IMR-90 (cell line): ENCODE data around the gene ATP4B. TPM values are rescaled to one million over a fixed set of nuclear protein-coding genes. Genes with fewer than 3 reads are reported as not detected.
A peak's percentile ranks its signal among the peaks of the same experiment; 100 is the strongest.

ENCODE experiments used
- ATAC-seq: fragments of 200-7000 bp; cut with Tn5 transposase; 2 replicates; pipeline ENCODE4 v1.9.1; 2020; ENCODE audit warnings: low read depth, mild to moderate bottlenecking, moderate library complexity
- BruUV-seq: library from RNA; stranded (reverse); fragments of 400-500 nt; replicated peaks from 2 replicates; lab custom pipeline; 2021; lab: Mats Ljungman, UMichigan
- CTCF ChIA-PET: fragments of 300-600 bp; formaldehyde crosslinking; extraction: SDS; loops from one replicate; lab custom pipeline; 2021; ENCODE audit warnings: antibody characterized with exemption; lab: Yijun Ruan, JAX
- POLR2A ChIA-PET: fragments of 300-600 bp; sonication (Branson Sonifier 250); formaldehyde crosslinking; loops from one replicate; lab custom pipeline; 2022; ENCODE audit warnings: antibody characterized with exemption; ENCODE audit not compliant: unreplicated experiment; lab: Charles Lee
- DNase-seq: peaks from one replicate; pipeline ENCODE4 v3.0.0; 2013
- H2AFZ ChIP-seq: replicated peaks from 2 replicates; pipeline ENCODE3; 2013; ENCODE audit warnings: low read length, mild to moderate bottlenecking; ENCODE audit not compliant: poor library complexity
- H2AK5ac ChIP-seq: 2 replicates; pipeline ENCODE4 v1.6.1; 2013; ENCODE audit warnings: low read depth, low read length, inconsistent platforms
- H2AK9ac ChIP-seq: replicated peaks from 2 replicates; pipeline ENCODE3; 2013; ENCODE audit warnings: mild to moderate bottlenecking, low read depth, low read length, moderate library complexity; ENCODE audit not compliant: poor library complexity
- H2BK120ac ChIP-seq: 2 replicates; pipeline ENCODE4 v1.6.1; 2013; ENCODE audit warnings: low read depth, low read length, inconsistent platforms
- H2BK15ac ChIP-seq: 3 replicates; pipeline ENCODE4 v1.6.1; 2013; ENCODE audit warnings: low read depth, low read length, inconsistent platforms
- H2BK20ac ChIP-seq: 2 replicates; pipeline ENCODE4 v1.6.1; 2013; ENCODE audit warnings: low read depth, mild to moderate bottlenecking, inconsistent platforms, low read length, moderate library complexity
- H2BK5ac ChIP-seq: 2 replicates; pipeline ENCODE4 v1.6.1; 2013; ENCODE audit warnings: mild to moderate bottlenecking, low read depth, low read length, inconsistent platforms; ENCODE audit not compliant: poor library complexity, severe bottlenecking
- H3K14ac ChIP-seq: replicated peaks from 2 replicates; pipeline ENCODE4 v1.6.1; 2013; ENCODE audit warnings: low read depth, low read length, inconsistent platforms
- H3K18ac ChIP-seq: 2 replicates; pipeline ENCODE4 v1.6.1; 2013; ENCODE audit warnings: low read depth, low read length, control low read depth
- H3K23ac ChIP-seq: 2 replicates; pipeline ENCODE4 v1.6.1; 2013; ENCODE audit warnings: low read depth, low read length, inconsistent platforms
- H3K27ac ChIP-seq: 2 replicates; pipeline ENCODE4 v1.5.1; 2013; ENCODE audit warnings: mild to moderate bottlenecking, control low read depth, low read length; ENCODE audit not compliant: insufficient read depth
- H3K27me3 ChIP-seq: 2 replicates; pipeline ENCODE4 v1.6.1; 2013; ENCODE audit warnings: low read length; ENCODE audit not compliant: control insufficient read depth, insufficient read depth
- H3K36me3 ChIP-seq: 2 replicates; pipeline ENCODE4 v1.6.1; 2013; ENCODE audit warnings: low read length, mixed read lengths; ENCODE audit not compliant: control insufficient read depth, insufficient read depth
- H3K4ac ChIP-seq: 2 replicates; pipeline ENCODE4 v1.6.1; 2013; ENCODE audit warnings: low read depth, low read length, inconsistent platforms
- H3K4me1 ChIP-seq: 2 replicates; pipeline ENCODE4 v1.6.1; 2013; ENCODE audit warnings: low read length, mixed read lengths; ENCODE audit not compliant: control insufficient read depth, insufficient read depth
- H3K4me2 ChIP-seq: 2 replicates; pipeline ENCODE4 v1.6.1; 2013; ENCODE audit warnings: low read depth, mild to moderate bottlenecking, control low read depth, low read length, moderate library complexity
- H3K4me3 ChIP-seq: 2 replicates; pipeline ENCODE4 v1.5.1; 2013; ENCODE audit warnings: low read depth, mild to moderate bottlenecking, control low read depth, low read length, moderate library complexity; ENCODE audit not compliant: insufficient read depth
- H3K56ac ChIP-seq: 2 replicates; pipeline ENCODE4 v1.6.1; 2013; ENCODE audit warnings: low read length, inconsistent platforms; ENCODE audit not compliant: insufficient read depth; ENCODE audit errors: extremely low read depth
- H3K79me1 ChIP-seq, 2 experiments: 2 replicates each; pipeline ENCODE4 v1.6.1; 2013; ENCODE audit warnings: low read length in 2 of 2, inconsistent platforms in 1 of 2, low read depth in 1 of 2
- H3K9ac ChIP-seq: 2 replicates; pipeline ENCODE4 v1.6.1; 2013; ENCODE audit warnings: low read depth, low read length, control low read depth
- H3K9me1 ChIP-seq: 2 replicates; pipeline ENCODE4 v1.6.1; 2013; ENCODE audit warnings: low read length, inconsistent platforms; ENCODE audit not compliant: insufficient read depth
- H3K9me3 ChIP-seq: 2 replicates; pipeline ENCODE4 v1.6.1; 2013; ENCODE audit warnings: low read length; ENCODE audit not compliant: control insufficient read depth, insufficient read depth
- H4K20me1 ChIP-seq: 2 replicates; pipeline ENCODE4 v1.6.1; 2013; ENCODE audit warnings: low read length, inconsistent platforms; ENCODE audit not compliant: insufficient read depth
- H4K5ac ChIP-seq: 2 replicates; pipeline ENCODE4 v1.6.1; 2013; ENCODE audit warnings: mild to moderate bottlenecking, low read depth, low read length, control low read depth
- H4K8ac ChIP-seq, 2 experiments: 2 replicates each; pipeline ENCODE4 v1.6.1; 2013; ENCODE audit warnings: low read depth in 2 of 2, low read length in 2 of 2, control low read depth in 1 of 2, inconsistent platforms in 1 of 2
- H4K91ac ChIP-seq: 2 replicates; pipeline ENCODE4 v1.6.1; 2013; ENCODE audit warnings: low read depth, low read length, inconsistent platforms; ENCODE audit not compliant: insufficient read depth
- CEBPB ChIP-seq: IDR thresholded peaks from 2 replicates; pipeline ENCODE4 v1.6.1; 2012; ENCODE audit warnings: low read depth, low read length, improper control_type of control experiment
- CHD1 ChIP-seq: IDR thresholded peaks from 2 replicates; pipeline ENCODE4 v1.6.1; 2012; ENCODE audit warnings: low read depth, low read length, improper control_type of control experiment
- FOS ChIP-seq: fragments of 150-350 bp; IDR thresholded peaks from 2 replicates; pipeline ENCODE4 v1.6.1; 2016; ENCODE audit warnings: low read depth, low read length
- MAFK ChIP-seq: IDR thresholded peaks from 2 replicates; pipeline ENCODE4 v1.6.1; 2012; ENCODE audit warnings: low read depth, low read length, improper control_type of control experiment
- MAZ ChIP-seq: IDR thresholded peaks from 2 replicates; pipeline ENCODE4 v1.6.1; 2012; ENCODE audit warnings: low read depth, mild to moderate bottlenecking, low read length, improper control_type of control experiment, moderate library complexity, borderline replicate concordance
- MXI1 ChIP-seq: IDR thresholded peaks from 2 replicates; pipeline ENCODE4 v1.6.1; 2012; ENCODE audit warnings: low read depth, mild to moderate bottlenecking, low read length, moderate library complexity, borderline replicate concordance
- POLR2A ChIP-seq: IDR thresholded peaks from 2 replicates; pipeline ENCODE4 v1.6.1; 2012; ENCODE audit warnings: mild to moderate bottlenecking, low read depth, low read length
- RAD21 ChIP-seq: IDR thresholded peaks from 2 replicates; pipeline ENCODE4 v1.6.1; 2012; ENCODE audit warnings: low read length, improper control_type of control experiment
- RFX5 ChIP-seq: IDR thresholded peaks from 2 replicates; pipeline ENCODE4 v1.8.0; 2012; ENCODE audit warnings: low read depth, mild to moderate bottlenecking, low read length, moderate library complexity
- SMC3 ChIP-seq: fragments of 150-350 bp; IDR thresholded peaks from 2 replicates; pipeline ENCODE4 v1.6.1; 2016; ENCODE audit warnings: low read depth, mild to moderate bottlenecking, antibody characterized with exemption, low read length, moderate library complexity
- WGBS, 2 experiments: methylation state at CpG; one replicate each; pipeline versions ENCODE4 v1.1.5 to v1.1.7; 2013; ENCODE audit warnings: missing lambda C conversion rate in 2 of 2; ENCODE audit not compliant: insufficient read length in 1 of 2; ENCODE audit errors: extremely low coverage in 2 of 2; 5-methylcytosine and 5-hydroxymethylcytosine counted together
- dilution Hi-C: fragments of 300-500 bp; cut with HindIII; formaldehyde crosslinking; loops from one replicate; pipeline ENCODE4 v1.14.3; 2018; ENCODE audit warnings: low sequenced_read_pairs; ENCODE audit not compliant: unreplicated experiment
- in situ Hi-C: fragments of 300-500 bp; cut with MboI; formaldehyde crosslinking; loops from 3 replicates; pipeline ENCODE4 v1.14.3; 2019; ENCODE audit warnings: low sequenced_read_pairs, inconsistent platforms, mixed read lengths
- intact Hi-C: fragments of 100-400 bp; cut with micrococcal nuclease; formaldehyde crosslinking; loops from 2 replicates; pipeline ENCODE4 v1.10.0; 2022
- polyA plus RNA-seq, 3 experiments: library from polyadenylated mRNA; depleted of rRNA; stranded (reverse); fragments of >200 nt; gene quantifications; 2 replicates each; pipeline ENCODE4 v1.2.3, GENCODE V29; 2012; ENCODE audit warnings: low replicate concordance in 1 of 3
- total RNA-seq: library from RNA; depleted of rRNA; stranded (reverse); fragments of >200 nt; gene quantifications from 2 replicates; pipeline ENCODE4 v1.2.3, GENCODE V29; 2012
- TF ChIP-seq, protein P1 (sequence below): conservative IDR thresholded peaks from 2 replicates; pipeline ENCODE4 v1.5.1; 2012; ENCODE audit warnings: mild to moderate bottlenecking, low read depth, low read length, improper control_type of control experiment
- TF ChIP-seq, protein P2 (sequence below): fragments of 150-350 bp; IDR thresholded peaks from 2 replicates; pipeline ENCODE4 v1.6.1; 2016; ENCODE audit warnings: low read depth, mild to moderate bottlenecking, low read length, moderate library complexity, borderline replicate concordance
- TF ChIP-seq, protein P3 (sequence below): fragments of 150-350 bp; IDR thresholded peaks from 2 replicates; pipeline ENCODE4 v1.6.1; 2017; ENCODE audit warnings: mild to moderate bottlenecking, antibody characterized with exemption, low read length, low read depth

The ATP4B gene
- total and polyA plus RNA-seq, 2 of the 4 experiments (the other 2 are of a cell fraction), result not detected

DNA sequence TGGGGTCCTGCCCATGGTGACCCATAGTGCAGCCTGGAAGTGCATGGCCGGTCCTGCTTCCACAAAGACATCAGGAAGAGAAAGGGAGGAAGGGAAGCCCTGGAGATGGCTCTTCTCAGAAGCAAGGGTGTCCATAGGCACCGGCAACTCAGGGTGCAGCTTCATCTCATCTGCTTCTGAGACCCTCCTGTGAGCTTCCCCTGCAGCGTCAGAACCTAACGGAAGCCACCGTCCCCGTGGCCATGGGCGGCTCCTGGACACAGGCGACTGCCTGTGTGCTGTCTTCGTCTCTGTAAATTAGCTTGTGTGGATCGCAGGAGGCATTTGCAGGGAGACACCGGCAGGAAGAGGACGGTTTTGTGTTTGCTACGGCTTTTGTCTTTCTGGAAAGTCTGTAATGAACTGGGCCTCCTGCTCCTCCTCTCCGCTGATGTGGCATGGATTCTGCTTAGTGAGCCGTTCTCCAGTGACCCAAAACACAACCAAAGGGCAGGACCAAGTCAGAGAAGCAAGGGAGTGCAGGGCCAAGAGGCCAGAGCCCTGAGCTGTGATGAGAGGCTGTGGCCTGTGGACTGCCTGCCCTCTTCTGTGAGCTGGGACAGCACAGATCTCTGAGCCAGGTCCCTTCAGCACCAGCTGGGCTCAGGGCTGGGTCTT is 2.5 kb downstream of the ATP4B start:
- Histone ChIP-seq H3K23ac (no peak overlapping the region), H4K91ac (no peak overlapping the region), H2BK5ac (no peak overlapping the region), H4K20me1 (no peaks in the 10 kb centered on the region; the same call in 1 of the 2 replicates), H3K79me1 (no peaks in the 10 kb centered on the region), H4K5ac (no peak overlapping the region), H3K4me1 (peaks cover 2% of the 10 kb centered on the region; the same call in 1 of the 2 replicates), H2BK20ac (no peak overlapping the region), H3K9me1 (no peaks in the 10 kb centered on the region), H4K8ac (no peak overlapping the region), H3K9ac (no peak overlapping the region), H3K4ac (no peak overlapping the region), H2AK9ac (peak overlapping the region; percentile 5), H3K4me3 (no peak overlapping the region), H2BK120ac (no peak overlapping the region), H2BK15ac (no peak overlapping the region), H2AK5ac (no peak overlapping the region), H3K18ac (no peak overlapping the region), H3K9me3 (no peaks in the 10 kb centered on the region; the same call in 1 of the 2 replicates), H3K56ac (no peak overlapping the region), H3K4me2 (no peak overlapping the region), H2AFZ (peak overlapping the region; percentile 41), H3K27ac (no peak overlapping the region), H3K14ac (no peak overlapping the region), H3K36me3 (no peaks in the 10 kb centered on the region), H3K27me3 (peaks cover 3% of the 10 kb centered on the region; the same call in 1 of the 2 replicates)
- TF ChIP-seq MAFK (no peak), POLR2A (no peak), SMC3 (no peak), CEBPB (no peak), RAD21 (no peak), MAZ (no peak), CHD1 (no peak), MXI1 (no peak), FOS (no peak), RFX5 (no peak)
- TF ChIP-seq, protein P1, sequence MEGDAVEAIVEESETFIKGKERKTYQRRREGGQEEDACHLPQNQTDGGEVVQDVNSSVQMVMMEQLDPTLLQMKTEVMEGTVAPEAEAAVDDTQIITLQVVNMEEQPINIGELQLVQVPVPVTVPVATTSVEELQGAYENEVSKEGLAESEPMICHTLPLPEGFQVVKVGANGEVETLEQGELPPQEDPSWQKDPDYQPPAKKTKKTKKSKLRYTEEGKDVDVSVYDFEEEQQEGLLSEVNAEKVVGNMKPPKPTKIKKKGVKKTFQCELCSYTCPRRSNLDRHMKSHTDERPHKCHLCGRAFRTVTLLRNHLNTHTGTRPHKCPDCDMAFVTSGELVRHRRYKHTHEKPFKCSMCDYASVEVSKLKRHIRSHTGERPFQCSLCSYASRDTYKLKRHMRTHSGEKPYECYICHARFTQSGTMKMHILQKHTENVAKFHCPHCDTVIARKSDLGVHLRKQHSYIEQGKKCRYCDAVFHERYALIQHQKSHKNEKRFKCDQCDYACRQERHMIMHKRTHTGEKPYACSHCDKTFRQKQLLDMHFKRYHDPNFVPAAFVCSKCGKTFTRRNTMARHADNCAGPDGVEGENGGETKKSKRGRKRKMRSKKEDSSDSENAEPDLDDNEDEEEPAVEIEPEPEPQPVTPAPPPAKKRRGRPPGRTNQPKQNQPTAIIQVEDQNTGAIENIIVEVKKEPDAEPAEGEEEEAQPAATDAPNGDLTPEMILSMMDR, result no peak
- TF ChIP-seq, protein P2, sequence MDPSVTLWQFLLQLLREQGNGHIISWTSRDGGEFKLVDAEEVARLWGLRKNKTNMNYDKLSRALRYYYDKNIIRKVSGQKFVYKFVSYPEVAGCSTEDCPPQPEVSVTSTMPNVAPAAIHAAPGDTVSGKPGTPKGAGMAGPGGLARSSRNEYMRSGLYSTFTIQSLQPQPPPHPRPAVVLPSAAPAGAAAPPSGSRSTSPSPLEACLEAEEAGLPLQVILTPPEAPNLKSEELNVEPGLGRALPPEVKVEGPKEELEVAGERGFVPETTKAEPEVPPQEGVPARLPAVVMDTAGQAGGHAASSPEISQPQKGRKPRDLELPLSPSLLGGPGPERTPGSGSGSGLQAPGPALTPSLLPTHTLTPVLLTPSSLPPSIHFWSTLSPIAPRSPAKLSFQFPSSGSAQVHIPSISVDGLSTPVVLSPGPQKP, result no peak
- TF ChIP-seq, protein P3, sequence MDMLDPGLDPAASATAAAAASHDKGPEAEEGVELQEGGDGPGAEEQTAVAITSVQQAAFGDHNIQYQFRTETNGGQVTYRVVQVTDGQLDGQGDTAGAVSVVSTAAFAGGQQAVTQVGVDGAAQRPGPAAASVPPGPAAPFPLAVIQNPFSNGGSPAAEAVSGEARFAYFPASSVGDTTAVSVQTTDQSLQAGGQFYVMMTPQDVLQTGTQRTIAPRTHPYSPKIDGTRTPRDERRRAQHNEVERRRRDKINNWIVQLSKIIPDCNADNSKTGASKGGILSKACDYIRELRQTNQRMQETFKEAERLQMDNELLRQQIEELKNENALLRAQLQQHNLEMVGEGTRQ, result no peak
- in situ Hi-C loops, result no loop called here
- ATAC-seq (no peak), DNase-seq (no peak)
- no CpG with 5 or more reads among the region's 15 CpGs for WGBS, 2 experiments
- ChIA-PET POLR2A (no interaction called here), CTCF (no interaction called here)
- intact Hi-C loops, result no loop called here
- no TSS peak for BruUV-seq
- dilution Hi-C loops, result no loop called here
